ENCODE results near the gene CPLANE1. TPM values are rescaled to one million over a fixed set of nuclear protein-coding genes. Genes with fewer than 3 reads are reported as not detected.

CPLANE1 gene
- total and polyA plus RNA-seq, 9 of the 15 experiments (the other 6 are each of a cell fraction or from before 2014, with no cell fraction given), result under 0.01 to 0.27 (median 0.08) TPM; not detected in 2

DNA sequence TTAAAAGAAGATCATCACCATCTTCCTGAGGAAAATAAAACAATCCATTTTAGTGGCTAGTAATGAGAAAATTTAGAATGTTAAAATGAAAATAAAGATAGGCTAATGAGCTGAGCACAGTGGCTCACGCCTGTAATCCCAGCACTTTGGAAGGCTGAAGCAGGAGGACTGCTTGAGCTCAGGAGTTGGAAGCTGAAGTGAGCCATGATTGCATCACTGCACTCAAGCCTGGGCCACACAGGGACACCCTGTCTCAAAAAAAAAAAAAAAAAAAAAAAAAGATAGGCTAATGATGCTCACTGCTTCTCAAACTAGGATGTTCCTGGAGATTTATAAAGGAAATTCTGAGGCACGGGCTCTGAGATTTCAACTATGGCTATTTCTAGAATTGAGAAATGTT lies 50.3 kb downstream of the CPLANE1 start:
- Histone ChIP-seq H3K27ac (ENCODE audit: extremely low read depth, low read depth, low read length) (no peak overlapping the region), H2AFZ (ENCODE audit: low read depth, low read length) (no peak overlapping the region), H3K9me3 (replicated peaks; ENCODE audit: control insufficient read depth, insufficient read depth, low read depth, low read length) (no peaks in the 10 kb centered on the region), H3K9ac (ENCODE audit: insufficient read depth in 1 of 2, low read depth in 2 of 2, low read length in 2 of 2) (no peak overlapping the region), H3K36me3 (ENCODE audit: control insufficient read depth, insufficient read depth, low read length) (no peaks in the 10 kb centered on the region), H3K79me2 (ENCODE audit: control insufficient read depth, insufficient read depth, low read length) (no peaks in the 10 kb centered on the region), H3K4me3 (no peak overlapping the region), H3K4me2 (ENCODE audit: insufficient read depth, low read length) (no peak overlapping the region), H4K20me1 (replicated peaks; ENCODE audit: control insufficient read depth, insufficient read depth, low read length) (no peaks in the 10 kb centered on the region), H3K4me1 (replicated peaks in 1 of 2; ENCODE audit: control insufficient read depth in 2 of 2, insufficient read depth in 2 of 2, low read length in 2 of 2) (no peaks in the 10 kb centered on the region), H3K9me1 (ENCODE audit: control insufficient read depth, insufficient read depth, low read length) (no peaks in the 10 kb centered on the region), H3K27me3 (ENCODE audit: control insufficient read depth in 2 of 2, insufficient read depth in 2 of 2, low read length in 2 of 2) (peaks cover 2 to 7% of the 10 kb centered on the region in 2 experiments; a peak in 3 of 5 replicates)
- no TSS peak for BruUV-seq (replicated peaks)
- FAIRE-seq (no peak), ATAC-seq (peak; percentile 73), DNase-seq (ENCODE audit: extremely low read depth in 1 of 4, low spot score in 3 of 4) (no peak)
- peak; percentile 36; the same call in 1 of the 2 replicates for TF ChIP-seq ZNF384 (IDR thresholded peaks at IDR 0.05; ENCODE audit: low read depth, low read length)
- no peak for TF ChIP-seq ZNF764 (CRISPR knock-in tag; IDR thresholded peaks at IDR 0.05; ENCODE audit: low read depth)
- TF ChIP-seq, protein P1, sequence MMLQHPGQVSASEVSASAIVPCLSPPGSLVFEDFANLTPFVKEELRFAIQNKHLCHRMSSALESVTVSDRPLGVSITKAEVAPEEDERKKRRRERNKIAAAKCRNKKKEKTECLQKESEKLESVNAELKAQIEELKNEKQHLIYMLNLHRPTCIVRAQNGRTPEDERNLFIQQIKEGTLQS (IDR thresholded peaks at IDR 0.05), result peak; percentile 67
- TF ChIP-seq, protein P1 (CRISPR knock-in tag; conservative IDR thresholded peaks at IDR 0.05), result no peak
- TF ChIP-seq CEBPG (CRISPR knock-in tag; IDR thresholded peaks at IDR 0.05), result no peak
- TF ChIP-seq CEBPG (tag; conservative IDR thresholded peaks at IDR 0.05 in 1 of 2, IDR thresholded peaks at IDR 0.05 in 1 of 2), result peak; percentile 69 to 81
- TF ChIP-seq CEBPB (tag; IDR thresholded peaks at IDR 0.05), result peak; percentile 72
- intact Hi-C loops (cut with micrococcal nuclease), result no loop called here
- ChIA-PET CTCF (ENCODE audit: low intra/inter-chr PET ratio) (no interaction called here), POLR2A (interaction anchor here (0.6 to 0.8 kb wide), 2 partner anchors 10 to 15 kb away, joined by 3 read pairs; no protein-coding TSS in a partner anchor)
- in situ Hi-C loops (cut with MboI), result no loop called here
- WGBS (ENCODE audit: insufficient coverage, low coverage, missing lambda C conversion rate), result 2% methylated on average over 2 of the region's 2 CpGs
